PC-3 (cell line): ENCODE measurements around the gene MRPL41.

ENCODE experiments used
- EZH2 ChIP-seq: fragments of 300-600 bp; sonication (generic); IDR thresholded peaks from one replicate; pipeline ENCODE4 v1.6.1; 2017; ENCODE audit warnings: antibody characterized with exemption, mild to moderate bottlenecking, low read length; ENCODE audit not compliant: unreplicated experiment
- EZH2phosphoT487 ChIP-seq: fragments of 300-600 bp; sonication (generic); IDR thresholded peaks from 2 replicates; pipeline ENCODE4 v1.6.1; 2018; ENCODE audit warnings: mild to moderate bottlenecking, antibody characterized with exemption, low read length, borderline replicate concordance
- TF ChIP-seq, protein P1 (sequence below): fragments of 300-600 bp; sonication (generic); conservative IDR thresholded peaks from 2 replicates; pipeline ENCODE4 v1.5.1; 2017; ENCODE audit warnings: antibody characterized with exemption, low read depth, mild to moderate bottlenecking, low read length

DNA sequence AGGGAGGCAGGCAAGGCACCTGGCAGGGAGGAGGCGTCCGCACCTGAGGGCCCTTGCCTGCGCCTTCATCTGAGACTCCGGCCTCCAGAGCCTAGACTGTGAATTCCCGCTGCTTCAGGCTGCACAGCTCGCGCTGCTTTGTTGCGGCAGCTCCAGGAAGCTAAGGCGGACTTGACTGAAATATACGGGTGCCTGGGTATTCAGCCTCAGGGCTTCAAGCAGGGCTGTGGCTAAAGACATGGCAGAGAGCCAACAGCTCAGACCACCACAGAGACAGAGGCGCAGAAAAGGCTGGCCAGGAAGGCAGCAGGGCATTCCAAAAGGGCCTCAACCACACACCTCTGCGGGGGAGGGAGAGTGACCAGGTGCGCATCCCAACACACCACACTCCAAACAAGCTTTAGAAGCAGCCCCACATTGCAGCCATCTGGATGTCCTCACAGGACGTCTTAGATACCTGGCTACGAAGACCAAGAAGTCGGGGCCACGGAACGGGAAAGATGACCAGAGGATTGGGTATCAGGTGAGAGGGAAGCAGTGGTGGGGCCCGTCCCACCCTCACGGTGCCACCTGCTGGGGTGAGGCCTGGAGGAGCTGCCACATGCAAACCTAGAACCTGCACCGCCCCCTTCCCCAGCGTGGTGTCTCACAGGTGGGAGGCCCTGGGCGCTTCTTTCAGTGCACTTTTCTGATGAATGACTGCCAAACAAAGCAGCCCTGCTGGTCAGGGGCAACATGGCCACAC, 28.7 kb downstream of the MRPL41 start:
- TF ChIP-seq, protein P1, sequence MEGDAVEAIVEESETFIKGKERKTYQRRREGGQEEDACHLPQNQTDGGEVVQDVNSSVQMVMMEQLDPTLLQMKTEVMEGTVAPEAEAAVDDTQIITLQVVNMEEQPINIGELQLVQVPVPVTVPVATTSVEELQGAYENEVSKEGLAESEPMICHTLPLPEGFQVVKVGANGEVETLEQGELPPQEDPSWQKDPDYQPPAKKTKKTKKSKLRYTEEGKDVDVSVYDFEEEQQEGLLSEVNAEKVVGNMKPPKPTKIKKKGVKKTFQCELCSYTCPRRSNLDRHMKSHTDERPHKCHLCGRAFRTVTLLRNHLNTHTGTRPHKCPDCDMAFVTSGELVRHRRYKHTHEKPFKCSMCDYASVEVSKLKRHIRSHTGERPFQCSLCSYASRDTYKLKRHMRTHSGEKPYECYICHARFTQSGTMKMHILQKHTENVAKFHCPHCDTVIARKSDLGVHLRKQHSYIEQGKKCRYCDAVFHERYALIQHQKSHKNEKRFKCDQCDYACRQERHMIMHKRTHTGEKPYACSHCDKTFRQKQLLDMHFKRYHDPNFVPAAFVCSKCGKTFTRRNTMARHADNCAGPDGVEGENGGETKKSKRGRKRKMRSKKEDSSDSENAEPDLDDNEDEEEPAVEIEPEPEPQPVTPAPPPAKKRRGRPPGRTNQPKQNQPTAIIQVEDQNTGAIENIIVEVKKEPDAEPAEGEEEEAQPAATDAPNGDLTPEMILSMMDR, result no peak
- TF ChIP-seq EZH2phosphoT487, result no peak
- TF ChIP-seq EZH2, result no peak
